Type B pancreatic cell (in vitro differentiated cells): Measurements from ENCODE around the gene CFAP74. TPM values are rescaled to one million over a fixed set of nuclear protein-coding genes. Genes with fewer than 3 reads are reported as not detected.

ENCODE experiments used
- DNase-seq: peaks from one replicate; pipeline ENCODE4 v3.0.0; 2021; ENCODE audit warnings: mixed read lengths; ENCODE audit not compliant: unreplicated experiment; ENCODE audit errors: extremely low spot score
- H3K27ac Mint-ChIP-seq: 2 replicates; pipeline ENCODE4 v1.8.0; 2021; ENCODE audit warnings: mild to moderate bottlenecking, mixed read lengths
- H3K27me3 Mint-ChIP-seq: 2 replicates; pipeline ENCODE4 v1.8.0; 2021; ENCODE audit warnings: mixed read lengths
- H3K36me3 Mint-ChIP-seq: 2 replicates; pipeline ENCODE4 v1.8.0; 2021; ENCODE audit warnings: mixed read lengths
- H3K4me1 Mint-ChIP-seq: one replicate; pipeline ENCODE4 v1.8.0; 2021; ENCODE audit warnings: mixed read lengths; ENCODE audit not compliant: unreplicated experiment
- H3K4me3 Mint-ChIP-seq: 2 replicates; pipeline ENCODE4 v1.8.0; 2021; ENCODE audit warnings: mild to moderate bottlenecking, mixed read lengths
- H3K9me3 Mint-ChIP-seq: 2 replicates; pipeline ENCODE4 v1.8.0; 2021; ENCODE audit warnings: mixed read lengths
- total RNA-seq: library from RNA; stranded (reverse); gene quantifications from 2 replicates; pipeline ENCODE4 v1.2.1, GENCODE V29; 2021; ENCODE audit warnings: low replicate concordance
- TF ChIP-seq, protein P1 (sequence below): fragments of 200-600 bp; sonication (generic); conservative IDR thresholded peaks from 2 replicates; pipeline ENCODE4 v1.5.0; 2021; ENCODE audit warnings: antibody characterized with exemption, mild to moderate bottlenecking

CFAP74 gene
- total RNA-seq, 1 donor from 2014 or later = 1.5 TPM

DNA sequence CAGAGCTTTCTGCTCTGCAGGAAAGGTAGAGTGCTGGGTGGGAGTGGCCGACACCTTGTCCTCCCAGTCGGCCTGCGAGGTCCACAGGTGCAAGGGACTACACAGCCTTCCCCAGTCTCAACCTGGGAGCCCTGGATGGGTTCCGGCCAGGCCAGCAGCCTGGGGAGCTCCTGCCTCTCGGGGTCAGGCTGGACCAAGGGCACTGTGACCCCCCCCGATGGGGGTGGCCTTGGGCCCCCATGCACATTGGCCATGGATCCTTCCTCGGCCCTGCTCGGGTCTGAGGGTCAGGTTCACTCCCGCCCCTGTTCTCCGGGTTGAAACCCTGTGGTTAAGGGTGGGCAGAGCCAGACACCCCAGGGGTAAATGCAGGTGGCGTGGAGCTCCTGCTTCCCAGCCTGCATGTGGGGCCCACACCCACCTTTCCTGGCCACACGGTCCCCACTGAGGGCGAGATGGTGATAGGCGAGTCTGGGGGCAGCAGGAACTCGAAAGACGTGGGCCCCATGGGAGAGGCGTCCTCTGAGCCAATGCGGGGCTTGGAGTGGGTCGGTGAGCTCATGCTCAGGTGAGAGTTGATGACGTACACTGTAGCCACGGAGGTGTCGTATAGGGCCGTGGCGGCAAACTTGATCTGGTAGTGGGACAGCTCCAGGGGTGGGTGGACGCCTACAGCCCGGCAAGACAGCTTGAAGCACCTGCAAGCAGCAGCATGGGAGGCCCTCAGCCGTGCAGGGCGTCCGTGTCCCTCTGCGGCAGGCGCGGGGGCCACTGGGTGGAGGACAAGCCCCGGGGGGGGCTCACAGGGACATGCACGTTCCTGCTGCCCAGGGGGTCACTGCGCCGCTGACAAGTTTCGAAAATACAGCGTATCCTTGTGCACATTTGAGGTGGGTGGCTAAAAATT is 73.7 kb downstream of the CFAP74 start:
- TF ChIP-seq, protein P1, sequence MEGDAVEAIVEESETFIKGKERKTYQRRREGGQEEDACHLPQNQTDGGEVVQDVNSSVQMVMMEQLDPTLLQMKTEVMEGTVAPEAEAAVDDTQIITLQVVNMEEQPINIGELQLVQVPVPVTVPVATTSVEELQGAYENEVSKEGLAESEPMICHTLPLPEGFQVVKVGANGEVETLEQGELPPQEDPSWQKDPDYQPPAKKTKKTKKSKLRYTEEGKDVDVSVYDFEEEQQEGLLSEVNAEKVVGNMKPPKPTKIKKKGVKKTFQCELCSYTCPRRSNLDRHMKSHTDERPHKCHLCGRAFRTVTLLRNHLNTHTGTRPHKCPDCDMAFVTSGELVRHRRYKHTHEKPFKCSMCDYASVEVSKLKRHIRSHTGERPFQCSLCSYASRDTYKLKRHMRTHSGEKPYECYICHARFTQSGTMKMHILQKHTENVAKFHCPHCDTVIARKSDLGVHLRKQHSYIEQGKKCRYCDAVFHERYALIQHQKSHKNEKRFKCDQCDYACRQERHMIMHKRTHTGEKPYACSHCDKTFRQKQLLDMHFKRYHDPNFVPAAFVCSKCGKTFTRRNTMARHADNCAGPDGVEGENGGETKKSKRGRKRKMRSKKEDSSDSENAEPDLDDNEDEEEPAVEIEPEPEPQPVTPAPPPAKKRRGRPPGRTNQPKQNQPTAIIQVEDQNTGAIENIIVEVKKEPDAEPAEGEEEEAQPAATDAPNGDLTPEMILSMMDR = no peak
- no peak overlapping the region for H3K4me3 Mint-ChIP-seq
- H3K27ac Mint-ChIP-seq = no peak overlapping the region
- H3K4me1 Mint-ChIP-seq = no peaks in the 10 kb centered on the region
- H3K27me3 Mint-ChIP-seq = no peaks in the 10 kb centered on the region
- H3K9me3 Mint-ChIP-seq = no peaks in the 10 kb centered on the region
- peak; percentile 68 for DNase-seq
- no peaks in the 10 kb centered on the region for H3K36me3 Mint-ChIP-seq

DNA sequence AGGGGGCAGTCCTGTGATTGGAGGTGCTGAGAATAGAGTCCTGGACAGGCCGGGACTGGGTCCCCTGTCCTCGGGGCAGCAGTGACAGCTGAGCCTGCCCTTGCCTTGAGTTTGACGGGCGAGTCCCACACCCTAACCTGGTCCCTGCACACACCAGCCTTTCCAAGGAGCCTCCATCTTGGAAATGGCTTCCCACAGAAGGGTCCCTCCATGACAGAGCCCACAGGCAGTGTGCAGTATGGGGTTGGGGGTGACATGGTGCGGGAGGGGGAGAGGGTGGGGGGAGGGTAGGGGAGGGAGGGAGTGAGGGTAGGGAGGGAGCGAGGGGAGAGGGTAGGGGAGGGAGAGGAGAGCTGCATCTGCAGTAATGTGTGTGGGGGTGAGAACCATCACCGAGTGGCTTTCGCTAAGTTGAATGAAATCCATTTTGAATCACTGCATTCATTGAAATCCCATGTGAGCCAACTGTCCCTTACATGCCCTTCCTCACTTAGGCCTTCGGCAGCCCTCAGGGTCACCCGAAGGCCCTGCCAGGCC is 74.4 kb downstream of the CFAP74 start:
- Mint-ChIP-seq H3K4me3 (no peak overlapping the region), H3K36me3 (no peaks in the 10 kb centered on the region), H3K4me1 (no peaks in the 10 kb centered on the region), H3K27me3 (no peaks in the 10 kb centered on the region), H3K27ac (no peak overlapping the region), H3K9me3 (no peaks in the 10 kb centered on the region)
- TF ChIP-seq, protein P1 = no peak
- no peak for DNase-seq

DNA sequence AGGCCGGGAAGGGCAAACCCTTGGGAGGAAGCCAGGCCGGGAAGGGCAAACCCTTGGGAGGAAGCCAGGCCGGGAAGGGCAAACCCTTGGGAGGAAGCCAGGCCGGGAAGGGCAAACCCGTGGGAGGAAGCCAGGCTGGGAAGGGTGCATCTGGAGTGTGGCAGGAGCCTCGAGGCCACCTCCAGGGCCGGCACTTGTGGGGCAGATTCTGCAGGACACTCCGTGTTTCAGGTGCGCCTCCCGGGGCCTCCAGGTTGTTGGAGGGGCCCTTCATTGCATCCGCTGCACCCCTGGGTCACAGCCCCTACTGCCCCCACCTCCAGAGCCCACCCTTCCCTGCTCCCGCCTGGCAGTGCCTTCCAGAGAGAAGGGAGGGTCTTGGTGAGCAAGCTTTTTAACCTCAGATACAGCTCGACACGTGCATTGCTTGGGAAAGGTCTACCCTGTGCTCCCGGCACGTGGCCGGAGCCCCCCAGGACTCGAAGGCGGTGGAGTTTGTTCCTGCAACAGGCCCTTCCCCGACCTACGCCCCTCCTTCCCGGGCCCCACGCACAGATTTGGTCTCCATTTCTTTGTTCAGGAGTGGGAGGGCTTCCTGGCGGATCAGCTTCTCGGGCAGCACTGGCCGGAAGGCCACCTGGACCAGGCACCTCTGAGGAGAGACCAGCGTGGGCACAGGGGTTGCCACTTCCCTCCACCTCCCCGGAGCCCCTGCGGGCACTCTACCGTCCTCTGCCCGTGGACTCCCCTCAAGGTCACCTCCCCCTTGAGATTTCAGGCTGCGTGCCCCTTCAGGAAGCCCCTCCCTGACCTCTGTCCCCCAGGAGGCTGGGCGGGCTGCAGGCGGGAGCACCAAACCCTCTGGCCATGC is 75.1 kb downstream of the CFAP74 start:
- Mint-ChIP-seq H3K27ac (no peak overlapping the region), H3K36me3 (no peaks in the 10 kb centered on the region), H3K27me3 (no peaks in the 10 kb centered on the region), H3K9me3 (no peaks in the 10 kb centered on the region), H3K4me1 (no peaks in the 10 kb centered on the region), H3K4me3 (no peak overlapping the region)
- no peak for DNase-seq
- TF ChIP-seq, protein P1 = no peak

DNA sequence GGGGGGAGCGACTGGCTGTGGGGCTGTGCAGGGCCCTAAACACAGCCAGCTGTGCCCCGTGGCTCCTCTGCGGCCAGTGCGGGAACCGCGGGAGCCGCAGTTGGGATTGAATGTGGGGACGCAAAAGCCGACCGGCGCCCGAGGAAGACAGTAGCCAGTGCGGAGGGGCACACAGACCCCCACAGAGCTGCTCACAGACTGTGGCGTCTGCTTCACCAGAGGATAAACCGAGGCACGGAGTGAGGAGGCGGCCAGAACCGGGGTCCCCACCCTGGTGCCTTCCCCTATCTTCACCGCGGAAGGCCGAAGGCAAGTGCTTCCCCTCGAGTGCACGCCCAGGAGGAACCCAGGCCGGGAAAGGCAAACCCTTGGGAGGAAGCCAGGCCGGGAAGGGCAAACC is 75.8 kb downstream of the CFAP74 start:
- H3K27me3 Mint-ChIP-seq = no peaks in the 10 kb centered on the region
- H3K4me1 Mint-ChIP-seq = no peaks in the 10 kb centered on the region
- TF ChIP-seq, protein P1 = no peak
- H3K36me3 Mint-ChIP-seq = no peaks in the 10 kb centered on the region
- H3K9me3 Mint-ChIP-seq = no peaks in the 10 kb centered on the region
- no peak overlapping the region for H3K27ac Mint-ChIP-seq
- H3K4me3 Mint-ChIP-seq = no peak overlapping the region
- no peak for DNase-seq

DNA sequence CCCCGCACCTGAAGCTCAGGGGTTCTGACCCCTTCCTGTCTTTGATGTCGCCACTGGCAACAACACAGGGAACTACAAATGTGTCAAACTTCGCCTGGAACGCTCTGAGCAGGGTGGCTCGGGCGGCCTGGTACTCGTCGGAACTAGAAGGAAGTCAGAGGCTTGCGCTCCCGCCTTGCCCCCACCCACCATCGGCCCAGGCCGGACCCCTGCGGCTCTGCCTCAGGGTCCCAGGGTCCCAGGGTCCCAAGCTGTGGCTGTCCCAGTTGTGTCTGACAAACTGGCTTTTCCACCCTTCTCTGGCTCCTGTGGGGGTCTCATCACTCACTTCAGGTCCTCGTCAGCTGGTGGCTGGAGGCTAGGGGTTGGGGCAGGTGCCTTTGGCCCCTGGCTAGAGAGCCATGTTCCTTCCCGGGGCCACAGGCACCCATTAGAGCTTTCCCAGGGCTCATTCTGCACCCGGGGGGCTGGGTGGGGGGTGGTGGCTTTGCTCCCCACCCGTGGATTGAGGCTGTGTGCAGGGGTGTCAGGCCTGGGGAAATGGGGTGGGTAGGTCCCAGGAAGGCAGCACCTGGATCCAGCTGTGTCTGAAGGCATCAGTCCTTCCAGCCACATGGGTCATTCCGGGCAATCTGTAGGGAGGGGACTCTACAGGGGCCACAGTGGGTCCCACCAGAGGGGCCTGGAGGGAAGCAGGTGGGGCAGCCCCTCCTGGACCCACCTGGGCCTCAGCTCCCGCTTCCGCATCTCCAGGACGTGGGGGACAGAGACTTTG is 76.5 kb downstream of the CFAP74 start:
- no peak overlapping the region for H3K27ac Mint-ChIP-seq
- H3K4me3 Mint-ChIP-seq = no peak overlapping the region
- H3K27me3 Mint-ChIP-seq = no peaks in the 10 kb centered on the region
- no peaks in the 10 kb centered on the region for H3K36me3 Mint-ChIP-seq
- H3K4me1 Mint-ChIP-seq = no peaks in the 10 kb centered on the region
- no peaks in the 10 kb centered on the region for H3K9me3 Mint-ChIP-seq
- TF ChIP-seq, protein P1 = no peak
- peak; percentile 67 for DNase-seq
